GM13977 (cell line): ENCODE results near the gene ELL.

ENCODE experiments used
- DNase-seq: peaks from one replicate; pipeline ENCODE4 v3.0.0; 2012; ENCODE audit warnings: low spot score
- in situ Hi-C: fragments of 300-500 bp; cut with MboI; formaldehyde crosslinking; loops from one replicate; pipeline ENCODE4 v1.12.0; 2022; ENCODE audit warnings: low sequenced_read_pairs, low pct_unique_long_range_greater_than_20kb, mixed read lengths, inconsistent platforms; ENCODE audit not compliant: unreplicated experiment
- TF ChIP-seq, protein P1 (sequence below): IDR thresholded peaks from 2 replicates; pipeline ENCODE4 v1.5.1; 2012; ENCODE audit warnings: mild to moderate bottlenecking, control low read depth; ENCODE audit not compliant: insufficient read depth; ENCODE audit errors: extremely low read depth, missing control alignments

Gene ELL

DNA sequence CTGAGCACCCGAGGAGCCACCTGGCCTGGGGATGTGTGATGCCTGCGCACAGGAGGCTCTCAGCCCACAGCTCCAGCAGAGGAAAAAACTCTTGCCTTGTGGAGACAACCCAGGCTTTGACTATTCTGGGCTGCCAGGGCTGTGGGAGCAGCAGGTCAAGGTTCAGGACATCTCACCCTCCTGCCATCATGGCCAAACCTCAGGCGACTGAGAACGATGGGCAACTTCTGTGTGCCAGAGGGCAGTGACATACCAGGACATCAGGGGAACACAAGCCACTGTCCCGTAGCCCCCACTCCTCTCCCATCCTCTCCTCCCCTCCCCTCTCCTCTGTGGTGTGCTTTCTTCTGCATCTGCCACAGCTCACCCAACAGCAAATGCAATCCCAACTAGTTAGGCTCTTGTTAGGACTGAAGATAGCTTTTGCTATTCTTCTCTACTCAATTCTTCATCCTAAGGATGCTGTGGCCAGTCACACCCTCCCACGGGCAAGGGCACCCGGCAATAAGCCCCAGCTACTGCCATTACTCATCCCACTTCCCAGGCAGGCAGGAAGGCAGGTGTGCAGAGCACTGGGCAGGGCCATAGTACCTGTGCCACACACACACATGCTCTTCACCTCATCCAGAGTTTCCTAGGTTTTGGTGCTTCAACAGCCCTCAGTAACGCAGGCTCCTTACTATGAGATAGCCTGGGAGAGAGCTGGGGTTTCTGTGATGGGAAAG is 16.8 kb downstream of the ELL start:
- no peak for DNase-seq
- in situ Hi-C loops: no loop called here
- TF ChIP-seq, protein P1, sequence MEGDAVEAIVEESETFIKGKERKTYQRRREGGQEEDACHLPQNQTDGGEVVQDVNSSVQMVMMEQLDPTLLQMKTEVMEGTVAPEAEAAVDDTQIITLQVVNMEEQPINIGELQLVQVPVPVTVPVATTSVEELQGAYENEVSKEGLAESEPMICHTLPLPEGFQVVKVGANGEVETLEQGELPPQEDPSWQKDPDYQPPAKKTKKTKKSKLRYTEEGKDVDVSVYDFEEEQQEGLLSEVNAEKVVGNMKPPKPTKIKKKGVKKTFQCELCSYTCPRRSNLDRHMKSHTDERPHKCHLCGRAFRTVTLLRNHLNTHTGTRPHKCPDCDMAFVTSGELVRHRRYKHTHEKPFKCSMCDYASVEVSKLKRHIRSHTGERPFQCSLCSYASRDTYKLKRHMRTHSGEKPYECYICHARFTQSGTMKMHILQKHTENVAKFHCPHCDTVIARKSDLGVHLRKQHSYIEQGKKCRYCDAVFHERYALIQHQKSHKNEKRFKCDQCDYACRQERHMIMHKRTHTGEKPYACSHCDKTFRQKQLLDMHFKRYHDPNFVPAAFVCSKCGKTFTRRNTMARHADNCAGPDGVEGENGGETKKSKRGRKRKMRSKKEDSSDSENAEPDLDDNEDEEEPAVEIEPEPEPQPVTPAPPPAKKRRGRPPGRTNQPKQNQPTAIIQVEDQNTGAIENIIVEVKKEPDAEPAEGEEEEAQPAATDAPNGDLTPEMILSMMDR: no peak

DNA sequence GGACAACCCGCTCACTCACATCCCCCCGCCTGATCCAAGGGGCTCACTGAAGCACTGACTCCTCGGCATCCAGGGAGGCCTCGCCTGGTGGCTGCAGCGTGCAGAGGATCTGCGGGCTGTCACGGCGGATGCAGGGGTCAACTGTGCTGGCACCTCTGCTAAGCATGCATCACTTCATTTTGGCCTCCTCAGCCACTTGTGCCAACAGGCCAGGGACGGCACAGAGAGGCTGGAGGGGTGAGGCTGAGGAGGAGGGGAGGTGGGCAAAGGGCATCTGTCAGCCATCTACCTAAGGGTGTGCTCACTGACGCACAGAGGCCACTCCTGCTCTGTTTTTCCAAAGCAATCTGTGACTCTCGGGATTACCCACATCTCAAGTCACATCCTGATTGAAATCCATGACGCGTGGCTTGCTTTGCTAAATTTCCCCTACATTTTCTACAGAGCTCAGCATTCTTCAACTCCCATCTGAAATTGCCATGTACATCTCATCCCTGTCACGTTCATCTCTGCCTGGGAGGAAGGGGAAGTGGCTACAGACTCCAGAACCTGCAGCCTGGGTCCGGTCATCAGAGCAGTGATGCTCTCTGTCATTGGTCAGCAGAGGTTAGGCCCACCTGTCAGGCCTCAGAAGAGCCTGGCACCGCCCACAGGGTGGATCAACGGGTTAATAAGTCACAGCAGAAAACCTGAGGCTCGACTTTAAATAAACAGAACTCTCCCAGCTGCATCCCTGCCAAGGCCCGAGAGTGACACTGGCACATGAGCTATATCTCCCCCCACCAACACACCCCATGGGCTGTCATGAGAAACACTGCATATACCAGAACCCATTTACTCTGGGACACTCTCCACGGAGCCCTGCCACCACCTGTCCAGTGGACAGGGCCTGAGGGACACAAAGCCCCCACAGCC is 17.6 kb downstream of the ELL start:
- TF ChIP-seq, protein P1: no peak
- DNase-seq: no peak
- in situ Hi-C loops: no loop called here

DNA sequence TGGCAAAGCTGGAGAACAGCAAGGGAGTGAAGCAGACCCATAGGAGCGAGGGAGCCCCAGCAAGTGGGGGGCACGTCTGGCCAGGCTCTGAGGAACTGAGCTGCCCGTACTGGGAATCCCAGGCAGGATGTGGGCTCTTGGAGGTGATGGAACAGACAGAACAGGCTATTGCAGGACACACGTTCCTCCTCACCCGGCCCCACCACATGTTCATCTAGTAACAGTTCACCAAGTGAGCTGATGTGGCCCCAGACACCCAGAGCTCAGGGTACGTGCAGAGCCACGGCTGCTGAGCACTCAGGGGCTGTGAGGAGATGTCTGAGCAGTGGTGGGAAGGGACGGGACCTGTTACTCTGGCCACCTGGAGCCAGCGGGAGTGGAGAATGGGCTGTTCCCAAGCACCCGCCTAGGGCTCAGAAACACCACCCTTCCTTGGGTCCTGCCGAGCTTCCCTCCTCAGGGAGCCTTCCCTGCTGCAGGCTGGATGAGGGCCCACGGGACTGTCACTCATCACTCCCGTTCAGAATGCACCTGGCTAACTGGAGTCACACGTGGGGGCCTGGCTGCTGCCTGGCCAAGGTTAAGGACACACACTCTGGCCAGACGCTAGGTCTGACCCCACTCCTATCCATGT is 18.4 kb downstream of the ELL start:
- in situ Hi-C loops: no loop called here
- TF ChIP-seq, protein P1: no peak
- DNase-seq: no peak

DNA sequence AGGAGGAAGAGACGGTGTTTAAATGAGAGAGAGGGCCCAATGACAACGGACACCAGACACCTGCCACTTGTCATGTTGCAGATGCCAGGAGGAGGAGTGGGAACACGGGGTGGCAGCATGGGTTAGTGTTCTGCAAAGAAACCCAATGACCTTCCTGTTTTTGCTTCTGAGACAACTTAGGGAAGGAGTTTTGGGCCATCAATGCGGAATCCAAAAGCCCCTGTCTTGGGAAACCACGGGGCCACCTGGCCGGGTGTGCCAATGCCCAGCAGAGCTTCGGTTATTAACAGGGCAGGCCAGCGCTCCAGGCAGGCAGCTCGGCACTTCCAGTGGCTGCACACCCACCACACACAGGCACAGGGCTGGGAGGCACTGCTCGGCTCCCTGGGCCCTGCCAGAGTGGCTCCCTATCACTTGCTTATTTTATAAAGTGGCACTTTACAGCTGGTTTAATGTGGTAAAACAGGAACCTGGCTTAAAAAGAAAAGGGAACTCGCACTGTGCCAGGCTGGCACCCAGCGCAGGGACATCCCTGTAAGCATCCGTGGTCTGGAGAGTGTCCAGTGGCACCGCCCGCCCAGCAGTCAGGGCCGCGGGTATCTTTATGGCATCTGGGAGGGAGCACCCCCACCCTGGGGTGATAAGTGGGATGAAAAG is 19.1 kb downstream of the ELL start:
- TF ChIP-seq, protein P1: no peak
- DNase-seq: no peak
- in situ Hi-C loops: no loop called here

DNA sequence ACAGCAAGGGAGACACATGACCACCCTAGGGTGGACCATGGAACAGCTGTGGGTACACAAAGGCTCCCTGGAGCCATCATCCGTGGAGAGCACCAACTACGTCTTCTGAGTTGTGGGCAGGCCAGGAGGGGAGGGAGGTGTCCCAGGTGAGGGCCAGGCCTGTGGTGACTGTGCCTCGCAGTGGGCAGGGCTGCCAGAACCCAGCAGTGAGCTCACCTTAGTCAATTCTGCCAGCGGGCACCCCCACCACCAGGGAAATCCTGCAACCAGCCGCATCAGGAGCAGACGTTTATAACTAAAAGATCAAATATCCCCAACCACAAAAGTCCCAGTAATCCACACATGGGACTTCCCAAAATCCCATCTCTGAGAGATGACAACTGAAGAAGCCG is 19.6 kb downstream of the ELL start:
- in situ Hi-C loops: no loop called here
- TF ChIP-seq, protein P1: no peak
- no peak for DNase-seq

DNA sequence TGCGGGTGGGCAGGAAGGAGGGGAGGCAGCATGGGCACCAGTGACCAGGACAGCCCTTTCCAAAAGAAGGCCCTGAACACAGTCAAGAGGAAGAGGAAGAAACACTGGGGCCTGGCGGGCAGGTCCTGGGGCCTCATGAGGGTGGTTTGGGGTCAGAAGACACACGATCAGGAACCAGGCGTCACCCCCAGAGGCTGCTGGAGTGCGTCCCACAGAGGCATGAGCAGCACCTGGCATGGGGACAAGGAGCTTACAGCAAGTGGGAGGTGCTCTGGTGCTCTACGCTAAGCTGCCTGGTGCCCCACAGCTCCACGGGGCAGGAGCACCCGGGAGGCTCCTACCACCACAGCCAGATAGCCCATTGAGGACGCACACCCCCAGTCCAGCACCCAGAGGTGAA is 20.0 kb downstream of the ELL start:
- in situ Hi-C loops: no loop called here
- TF ChIP-seq, protein P1: no peak
- no peak for DNase-seq
